GM10248 (cell line): ENCODE results near the gene SUCO.
"Not testable (repeated sequence)": the region's sequence is repeated elsewhere in the genome, so short reads cannot be mapped to it uniquely, and the experiment has no call there.

Experiments
- CTCF ChIA-PET: fragments of 300-600 bp; sonication (Branson Sonifier 250); formaldehyde crosslinking; extraction: SDS; loops from one replicate; lab custom pipeline; 2021; ENCODE audit warnings: antibody characterized with exemption; lab: Yijun Ruan, JAX
- POLR2A ChIA-PET: fragments of 350-650 bp; sonication (Branson Sonifier 250); formaldehyde crosslinking; extraction: SDS; loops from one replicate; lab custom pipeline; 2020; ENCODE audit warnings: antibody characterized with exemption; lab: Yijun Ruan, JAX
- DNase-seq: peaks from one replicate; pipeline ENCODE4 v3.0.0; 2012; ENCODE audit errors: extremely low spot score
- CTCF ChIP-seq: IDR thresholded peaks from 2 replicates; pipeline ENCODE4 v1.5.1; 2012; ENCODE audit warnings: mild to moderate bottlenecking, low read depth; ENCODE audit errors: extremely low read depth, missing control alignments, control extremely low read depth

SUCO gene

GRCh38 chr1:172608098-172608601 is 75.2 kb downstream of the SUCO start:
- no peak for TF ChIP-seq CTCF
- no peak for DNase-seq
- ChIA-PET POLR2A (no interaction called here), CTCF (interaction anchor here (1.0 to 1.4 kb wide), 4 partner anchors 12 to 157 kb away, joined by 3 to 10 read pairs (median 4); no protein-coding TSS in a partner anchor)

DNA sequence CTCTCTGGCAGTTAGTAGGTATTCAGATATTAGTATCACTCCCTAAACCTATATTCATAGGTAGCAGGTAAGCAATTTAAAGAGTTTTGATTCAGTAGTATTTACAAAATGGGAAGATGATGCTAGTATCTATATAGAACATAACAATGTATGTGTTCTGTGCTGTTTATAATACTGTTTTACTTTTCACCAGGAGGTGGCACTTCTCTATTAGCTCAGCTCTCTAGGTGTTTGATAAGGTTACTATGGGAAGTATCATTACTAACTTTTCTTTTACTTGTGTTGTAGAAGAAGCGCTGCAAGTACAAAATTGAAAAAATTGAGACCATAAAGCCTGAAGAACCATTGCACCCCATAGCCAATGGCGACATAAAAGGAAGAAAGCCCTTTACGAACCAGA is 76.6 kb downstream of the SUCO start:
- peak; percentile 50 for TF ChIP-seq CTCF
- CTCF ChIA-PET = interaction anchor here (1.5 to 2.0 kb wide), 5 partner anchors 9 to 116 kb away, joined by 3 to 11 read pairs (median 5); no protein-coding TSS in a partner anchor
- no peak for DNase-seq
- POLR2A ChIA-PET = no interaction called here

- POLR2A ChIA-PET = interaction anchor here (0.7 kb wide), 1 partner anchor 368 kb away, joined by 4 read pairs; no protein-coding TSS in a partner anchor
- CTCF ChIA-PET = no interaction called here
Measured at GRCh38 chr1:172612478-172612877, 79.5 kb downstream of the SUCO start.

GRCh38 chr1:172613294-172613693 is 80.3 kb downstream of the SUCO start:
- POLR2A ChIA-PET = no interaction called here
- TF ChIP-seq CTCF = no peak
- CTCF ChIA-PET = no interaction called here
- no peak for DNase-seq

More at GRCh38 chr1:172612478-172612877, 79.5 kb downstream of the SUCO start:
- TF ChIP-seq CTCF = no peak
- DNase-seq = no peak

DNA sequence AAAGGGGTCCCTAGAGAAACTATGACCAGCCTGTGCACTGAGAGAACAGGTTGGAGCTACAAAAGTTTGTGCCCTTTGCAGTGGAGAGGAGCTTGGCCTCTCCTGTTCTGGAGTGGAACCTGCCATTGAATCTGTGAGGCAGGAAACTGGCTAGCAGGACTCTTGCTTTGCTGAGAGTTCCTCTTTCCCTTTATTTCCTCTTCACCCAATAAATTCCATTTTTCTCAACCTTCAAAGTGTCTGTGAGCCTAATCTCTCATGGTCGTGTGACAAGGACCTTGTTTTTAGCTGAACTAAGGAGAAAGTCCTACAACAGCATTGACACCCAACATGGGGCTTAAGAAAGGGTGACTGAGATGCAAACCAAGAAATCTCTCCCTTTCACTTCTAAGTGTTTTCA is 83.2 kb downstream of the SUCO start:
- no peak for DNase-seq
- ChIA-PET CTCF (interaction anchor here (0.7 to 0.9 kb wide), 3 partner anchors 13 to 126 kb away, joined by 3 read pairs; no protein-coding TSS in a partner anchor), POLR2A (no interaction called here)
- TF ChIP-seq CTCF = no peak

- CTCF ChIA-PET = interaction anchor here (0.7 to 0.9 kb wide), 3 partner anchors 14 to 125 kb away, joined by 3 read pairs; no protein-coding TSS in a partner anchor
- POLR2A ChIA-PET = no interaction called here
- TF ChIP-seq CTCF = no peak
- DNase-seq = no peak
Measured at GRCh38 chr1:172616636-172617035, 83.7 kb downstream of the SUCO start.

DNA sequence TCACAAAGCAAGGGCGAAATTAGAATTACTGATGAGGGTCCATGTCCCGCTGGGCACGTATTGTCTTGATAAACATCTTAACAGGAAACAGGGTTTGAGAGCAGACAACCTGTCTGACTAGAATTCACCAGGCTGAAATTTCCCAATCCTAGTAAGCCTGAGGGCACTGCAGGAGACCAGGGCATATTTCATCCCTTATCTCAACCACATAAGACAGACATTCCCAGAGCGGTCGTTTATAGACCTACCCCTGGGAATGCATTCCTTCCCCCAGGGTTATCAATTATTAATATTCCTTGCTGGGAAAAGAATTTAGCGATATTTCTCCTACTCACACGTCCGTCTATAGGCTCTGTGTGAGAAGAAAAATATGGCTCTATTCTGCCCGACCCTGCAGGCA is 87.7 kb downstream of the SUCO start:
- POLR2A ChIA-PET = not testable (repeated sequence)
- CTCF ChIA-PET = interaction anchor here (2.5 kb wide), 1 partner anchor 11 kb away, joined by 6 read pairs; no protein-coding TSS in a partner anchor

More for the DNA sequence above, 87.7 kb downstream of the SUCO start:
- DNase-seq = not testable (repeated sequence)
